ENCODE data around the gene FMN1.

Gene FMN1

GRCh38 chr15:33019354-33019981 lies 175.0 kb downstream of the FMN1 start:
- no peak for DNase-seq (ENCODE audit: low read depth)
- H3K4me3 ChIP-seq (ENCODE audit: control insufficient read depth, low read depth, low read length) = no peak overlapping the region
- TF ChIP-seq CTCF (IDR thresholded peaks at IDR 0.05; ENCODE audit: control insufficient read depth, insufficient read depth, low read depth, low read length, missing control alignments) = no peak

GRCh38 chr15:33016405-33017024 lies 178.0 kb downstream of the FMN1 start:
- DNase-seq (ENCODE audit: low read depth) = no peak
- no peak overlapping the region for H3K4me3 ChIP-seq (ENCODE audit: control insufficient read depth, low read depth, low read length)
- TF ChIP-seq CTCF (IDR thresholded peaks at IDR 0.05; ENCODE audit: control insufficient read depth, insufficient read depth, low read depth, low read length, missing control alignments) = no peak

- no peak overlapping the region for H3K4me3 ChIP-seq (ENCODE audit: control insufficient read depth, low read depth, low read length)
- no peak for DNase-seq (ENCODE audit: low read depth)
- TF ChIP-seq CTCF (IDR thresholded peaks at IDR 0.05; ENCODE audit: control insufficient read depth, insufficient read depth, low read depth, low read length, missing control alignments) = no peak
Measured at GRCh38 chr15:33014586-33014985, 179.9 kb downstream of the FMN1 start.

GRCh38 chr15:33013827-33014445 lies 180.6 kb downstream of the FMN1 start:
- no peak overlapping the region for H3K4me3 ChIP-seq (ENCODE audit: control insufficient read depth, low read depth, low read length)
- DNase-seq (ENCODE audit: low read depth) = no peak
- no peak for TF ChIP-seq CTCF (IDR thresholded peaks at IDR 0.05; ENCODE audit: control insufficient read depth, insufficient read depth, low read depth, low read length, missing control alignments)

GRCh38 chr15:33011976-33012375 lies 182.5 kb downstream of the FMN1 start:
- TF ChIP-seq CTCF (IDR thresholded peaks at IDR 0.05; ENCODE audit: control insufficient read depth, insufficient read depth, low read depth, low read length, missing control alignments) = no peak
- no peak for DNase-seq (ENCODE audit: low read depth)
- no peak overlapping the region for H3K4me3 ChIP-seq (ENCODE audit: control insufficient read depth, low read depth, low read length)

- TF ChIP-seq CTCF (IDR thresholded peaks at IDR 0.05; ENCODE audit: control insufficient read depth, insufficient read depth, low read depth, low read length, missing control alignments) = no peak
- H3K4me3 ChIP-seq (ENCODE audit: control insufficient read depth, low read depth, low read length) = no peak overlapping the region
- no peak for DNase-seq (ENCODE audit: low read depth)
Measured at GRCh38 chr15:33009603-33010002, 184.9 kb downstream of the FMN1 start.

Data from AG09309 (cell line).